Naive B cell (primary cell): ENCODE data around the gene TWIST2. TPM values are rescaled to one million over a fixed set of nuclear protein-coding genes. Genes with fewer than 3 reads are reported as not detected.

Experiments
- ATAC-seq, 2 donors: fragments of 150-1000 bp; cut with Tn5 transposase; 2 replicates each; pipeline ENCODE4 v1.10.0; 2021; ENCODE audit warnings: low read depth in 2 of 2, mild to moderate bottlenecking in 2 of 2, moderate library complexity in 2 of 2
- DNase-seq: peaks from one replicate; pipeline ENCODE4 v3.0.0; 2022
- H3K27ac Mint-ChIP-seq, 6 donors: one replicate each; pipeline ENCODE4 v1.8.0; 2020 to 2022; ENCODE audit warnings: mild to moderate bottlenecking in 6 of 6, mixed read lengths in 6 of 6, moderate library complexity in 5 of 6, inconsistent platforms in 2 of 6
- H3K27me3 Mint-ChIP-seq, 3 donors: one replicate each; pipeline ENCODE4 v1.8.0; 2021 to 2022; ENCODE audit warnings: mixed read lengths in 3 of 3, mild to moderate bottlenecking in 1 of 3
- H3K36me3 Mint-ChIP-seq, 2 donors: one replicate each; pipeline ENCODE4 v1.8.0; 2020 to 2022; ENCODE audit warnings: mixed read lengths in 2 of 2, inconsistent platforms in 1 of 2, mild to moderate bottlenecking in 1 of 2
- H3K4me1 Mint-ChIP-seq, 3 donors: one replicate each; pipeline ENCODE4 v1.8.0; 2020 to 2022; ENCODE audit warnings: mixed read lengths in 3 of 3, inconsistent platforms in 1 of 3, mild to moderate bottlenecking in 1 of 3, moderate library complexity in 1 of 3
- H3K4me3 Mint-ChIP-seq, 8 donors: one replicate each; pipeline ENCODE4 v1.8.0; 2020 to 2022; ENCODE audit warnings: mild to moderate bottlenecking in 8 of 8, mixed read lengths in 8 of 8, moderate library complexity in 8 of 8, inconsistent platforms in 2 of 8
- H3K9me3 Mint-ChIP-seq, 7 donors: one replicate each; pipeline ENCODE4 v1.8.0; 2020 to 2022; ENCODE audit warnings: mixed read lengths in 7 of 7, mild to moderate bottlenecking in 5 of 7, inconsistent platforms in 2 of 7, moderate library complexity in 1 of 7
- polyA plus RNA-seq, 6 donors: library from polyadenylated mRNA; unstranded; fragments of 300-500 nt; fragmentation: Illumina TruSeq; gene quantifications; one replicate each; pipeline ENCODE4 v1.2.3, GENCODE V29; 2021; ENCODE audit warnings: low read depth in 6 of 6

TWIST2 gene
- polyA plus RNA-seq, 6 donors from 2014 or later: not detected

- ATAC-seq: no peak
- Mint-ChIP-seq H3K4me3 (no peak overlapping the region), H3K4me1 (no peaks in the 10 kb centered on the region), H3K36me3 (no peaks in the 10 kb centered on the region), H3K27me3 (peaks cover 43 to 52% (median 44%) of the 10 kb centered on the region in 3 donors), H3K9me3 (peaks cover 3 to 17% (median 12%) of the 10 kb centered on the region in 7 donors), H3K27ac (no peak overlapping the region)
- no peak for DNase-seq
Observed at GRCh38 chr2:238818561-238818960, 29.3 kb upstream of the TWIST2 start.

- Mint-ChIP-seq H3K4me3 (no peak overlapping the region), H3K27ac (no peak overlapping the region), H3K27me3 (peaks cover 34 to 44% (median 40%) of the 10 kb centered on the region in 3 donors), H3K4me1 (no peaks in the 10 kb centered on the region), H3K9me3 (peaks cover 7 to 31% (median 18%) of the 10 kb centered on the region in 7 donors), H3K36me3 (no peaks in the 10 kb centered on the region)
- no peak for DNase-seq
- ATAC-seq: no peak
Observed at GRCh38 chr2:238820197-238820596, 27.7 kb upstream of the TWIST2 start.

- H3K4me3 Mint-ChIP-seq: no peak overlapping the region
- H3K9me3 Mint-ChIP-seq: peaks cover 9 to 36% (median 19%) of the 10 kb centered on the region in 7 donors
- H3K27me3 Mint-ChIP-seq: peaks cover 34 to 44% (median 40%) of the 10 kb centered on the region in 3 donors
- no peak for ATAC-seq
- peaks cover 0 to 5% of the 10 kb centered on the region in 2 donors for H3K36me3 Mint-ChIP-seq
- no peak overlapping the region for H3K27ac Mint-ChIP-seq
- DNase-seq: no peak
- no peaks in the 10 kb centered on the region for H3K4me1 Mint-ChIP-seq
Observed at GRCh38 chr2:238820916-238821315, 27.0 kb upstream of the TWIST2 start.

DNA sequence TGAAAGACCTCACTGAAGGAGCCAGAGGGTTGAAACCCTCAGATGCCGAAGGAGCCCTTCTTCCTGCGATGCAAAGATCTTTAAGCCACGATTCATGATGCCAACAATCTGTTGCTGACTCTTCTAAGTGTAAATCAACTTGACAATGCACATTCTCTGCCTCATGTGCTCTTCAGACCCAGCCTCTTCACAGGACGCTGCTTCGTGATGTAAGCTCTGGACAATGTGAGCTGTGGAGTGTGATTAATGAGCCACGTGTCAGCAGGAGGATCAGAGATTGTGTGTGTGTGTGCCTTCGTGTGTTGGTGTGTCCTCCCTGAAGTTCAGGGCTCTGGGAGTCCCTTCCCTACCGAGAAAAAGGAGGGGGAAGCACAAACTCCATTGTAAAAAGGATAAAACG, 26.5 kb upstream of the TWIST2 start:
- Mint-ChIP-seq H3K36me3 (peaks cover 0 to 5% of the 10 kb centered on the region in 2 donors), H3K27me3 (peaks cover 34 to 45% (median 41%) of the 10 kb centered on the region in 3 donors), H3K27ac (no peak overlapping the region), H3K9me3 (peaks cover 11 to 41% (median 20%) of the 10 kb centered on the region in 7 donors), H3K4me3 (no peak overlapping the region), H3K4me1 (no peaks in the 10 kb centered on the region)
- no peak for ATAC-seq
- no peak for DNase-seq

- DNase-seq: no peak
- Mint-ChIP-seq H3K9me3 (peaks cover 12 to 46% (median 22%) of the 10 kb centered on the region in 7 donors), H3K27ac (no peak overlapping the region), H3K36me3 (peaks cover 0 to 5% of the 10 kb centered on the region in 2 donors), H3K27me3 (peaks cover 35 to 48% (median 38%) of the 10 kb centered on the region in 3 donors), H3K4me1 (no peaks in the 10 kb centered on the region), H3K4me3 (no peak overlapping the region)
- ATAC-seq: no peak
Observed at GRCh38 chr2:238821944-238822670, 25.8 kb upstream of the TWIST2 start.

- Mint-ChIP-seq H3K27me3 (peaks cover 31 to 40% (median 37%) of the 10 kb centered on the region in 3 donors), H3K4me1 (no peaks in the 10 kb centered on the region), H3K4me3 (no peak overlapping the region), H3K9me3 (peaks cover 12 to 55% (median 22%) of the 10 kb centered on the region in 7 donors), H3K27ac (no peak overlapping the region), H3K36me3 (peaks cover 0 to 5% of the 10 kb centered on the region in 2 donors)
- no peak for DNase-seq
- no peak for ATAC-seq
Observed at GRCh38 chr2:238822955-238823354, 24.9 kb upstream of the TWIST2 start.

DNA sequence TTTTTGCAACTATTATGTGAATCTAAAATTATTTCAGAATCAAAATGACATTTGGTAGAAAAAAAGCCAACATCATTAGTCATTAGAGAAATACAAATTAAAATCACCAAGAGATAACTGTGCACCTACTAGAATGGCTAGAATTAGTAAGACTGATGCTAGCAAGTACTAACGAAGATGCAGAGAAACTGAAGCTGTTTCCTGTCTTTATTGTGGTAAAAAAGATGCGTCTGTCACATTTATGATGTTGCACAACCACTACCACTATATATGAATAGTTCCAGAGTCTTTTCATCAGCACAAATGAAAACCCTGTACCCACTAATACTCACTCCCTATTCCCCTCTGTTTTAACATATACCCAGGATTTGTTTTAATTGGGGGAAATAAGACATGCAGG, 16.7 kb upstream of the TWIST2 start:
- H3K4me3 Mint-ChIP-seq: no peak overlapping the region
- H3K27ac Mint-ChIP-seq: no peak overlapping the region
- no peaks in the 10 kb centered on the region for H3K4me1 Mint-ChIP-seq
- peaks cover 4 to 42% (median 34%) of the 10 kb centered on the region in 3 donors for H3K27me3 Mint-ChIP-seq
- no peaks in the 10 kb centered on the region for H3K36me3 Mint-ChIP-seq
- DNase-seq (no peak), ATAC-seq (no peak)
- H3K9me3 Mint-ChIP-seq: peaks cover 1 to 22% (median 7%) of the 10 kb centered on the region in 7 donors

GRCh38 chr2:238834982-238835381, 12.9 kb upstream of the TWIST2 start:
- peaks cover 0 to 3% (median 1%) of the 10 kb centered on the region in 7 donors for H3K9me3 Mint-ChIP-seq
- H3K36me3 Mint-ChIP-seq: no peaks in the 10 kb centered on the region
- no peak for DNase-seq
- no peak for ATAC-seq
- no peak overlapping the region for H3K4me3 Mint-ChIP-seq
- no peaks in the 10 kb centered on the region for H3K4me1 Mint-ChIP-seq
- H3K27me3 Mint-ChIP-seq: peaks cover 7 to 51% (median 45%) of the 10 kb centered on the region in 3 donors
- no peak overlapping the region for H3K27ac Mint-ChIP-seq

DNA sequence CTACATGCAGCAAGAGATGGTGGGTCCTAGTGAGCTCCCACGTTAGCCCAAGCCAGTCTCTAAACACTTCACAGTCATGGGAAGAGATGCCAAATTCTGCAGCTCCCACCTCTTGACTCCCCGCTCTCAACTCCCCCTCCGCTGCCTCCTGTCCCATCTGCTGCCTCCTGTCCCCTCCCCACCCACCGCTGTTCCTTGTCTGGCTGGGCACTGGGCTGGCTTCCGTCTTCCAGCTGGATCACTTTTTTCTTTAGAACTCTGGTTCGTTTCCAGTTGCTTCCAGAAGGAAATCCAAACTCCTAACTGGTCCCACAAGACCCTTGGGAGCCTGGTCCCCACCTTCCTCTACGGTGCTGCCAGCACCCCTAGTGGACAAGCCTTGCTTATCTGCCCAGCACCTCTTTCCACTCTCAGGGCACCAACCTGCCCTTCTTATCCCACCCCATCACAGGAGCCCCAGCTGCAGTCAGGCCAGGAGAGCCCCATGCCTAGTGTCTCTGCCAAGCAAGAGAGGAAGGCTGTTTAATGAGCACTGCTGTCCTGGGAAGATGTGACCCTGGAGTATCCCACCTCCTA, 12.1 kb upstream of the TWIST2 start:
- peaks cover 0 to 3% (median 1%) of the 10 kb centered on the region in 7 donors for H3K9me3 Mint-ChIP-seq
- H3K36me3 Mint-ChIP-seq: no peaks in the 10 kb centered on the region
- peaks cover 7 to 51% (median 48%) of the 10 kb centered on the region in 3 donors for H3K27me3 Mint-ChIP-seq
- H3K4me1 Mint-ChIP-seq: no peaks in the 10 kb centered on the region
- DNase-seq: no peak
- H3K4me3 Mint-ChIP-seq: no peak overlapping the region
- H3K27ac Mint-ChIP-seq: peak overlapping the region in 1 of 6 donors; percentile 28
- ATAC-seq: no peak

DNA sequence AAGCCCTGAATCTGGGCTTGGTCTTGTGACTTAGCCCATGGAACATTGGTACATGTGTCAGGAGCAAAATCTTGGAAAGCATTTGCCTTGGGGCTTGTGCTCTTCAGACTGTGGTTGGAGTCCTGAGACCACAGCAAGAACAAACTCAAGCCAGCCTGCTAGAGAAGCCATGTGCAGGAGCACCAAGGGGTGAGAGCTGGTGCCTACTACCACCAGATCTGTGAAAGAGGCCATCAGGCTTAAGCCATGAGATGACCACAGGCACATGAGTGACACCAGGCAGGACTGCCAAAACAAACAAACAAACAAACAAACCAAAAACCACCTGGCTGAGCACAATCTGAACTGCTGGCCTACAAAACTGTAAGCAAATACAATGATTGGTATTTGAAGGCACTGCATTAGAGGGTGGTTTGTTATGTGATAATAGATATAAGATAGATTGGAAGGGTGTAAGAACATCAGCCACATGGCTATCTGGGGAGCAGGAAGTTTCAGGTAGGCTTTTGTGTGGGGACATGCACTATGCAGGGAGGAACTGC, 9.0 kb upstream of the TWIST2 start:
- Mint-ChIP-seq H3K4me3 (no peak overlapping the region), H3K9me3 (peaks cover 0 to 3% (median 0%) of the 10 kb centered on the region in 7 donors), H3K27ac (no peak overlapping the region), H3K36me3 (no peaks in the 10 kb centered on the region), H3K4me1 (no peaks in the 10 kb centered on the region), H3K27me3 (peaks cover 20 to 59% (median 56%) of the 10 kb centered on the region in 3 donors)
- no peak for DNase-seq
- no peak for ATAC-seq

GRCh38 chr2:238839428-238839827, 8.5 kb upstream of the TWIST2 start:
- H3K27me3 Mint-ChIP-seq: peaks cover 25 to 59% (median 56%) of the 10 kb centered on the region in 3 donors
- H3K27ac Mint-ChIP-seq: no peak overlapping the region
- H3K9me3 Mint-ChIP-seq: peaks cover 0 to 3% (median 0%) of the 10 kb centered on the region in 7 donors
- no peak overlapping the region for H3K4me3 Mint-ChIP-seq
- DNase-seq (no peak), ATAC-seq (no peak)
- H3K4me1 Mint-ChIP-seq: no peaks in the 10 kb centered on the region
- no peaks in the 10 kb centered on the region for H3K36me3 Mint-ChIP-seq

GRCh38 chr2:238841542-238842164, 6.2 kb upstream of the TWIST2 start:
- ATAC-seq: no peak
- no peaks in the 10 kb centered on the region for H3K4me1 Mint-ChIP-seq
- peak overlapping the region in 1 of 6 donors; percentile 50 for H3K27ac Mint-ChIP-seq
- no peak overlapping the region for H3K4me3 Mint-ChIP-seq
- peaks cover 39 to 60% (median 50%) of the 10 kb centered on the region in 3 donors for H3K27me3 Mint-ChIP-seq
- H3K9me3 Mint-ChIP-seq: peaks cover 0 to 3% (median 0%) of the 10 kb centered on the region in 7 donors
- DNase-seq: no peak
- no peaks in the 10 kb centered on the region for H3K36me3 Mint-ChIP-seq

DNA sequence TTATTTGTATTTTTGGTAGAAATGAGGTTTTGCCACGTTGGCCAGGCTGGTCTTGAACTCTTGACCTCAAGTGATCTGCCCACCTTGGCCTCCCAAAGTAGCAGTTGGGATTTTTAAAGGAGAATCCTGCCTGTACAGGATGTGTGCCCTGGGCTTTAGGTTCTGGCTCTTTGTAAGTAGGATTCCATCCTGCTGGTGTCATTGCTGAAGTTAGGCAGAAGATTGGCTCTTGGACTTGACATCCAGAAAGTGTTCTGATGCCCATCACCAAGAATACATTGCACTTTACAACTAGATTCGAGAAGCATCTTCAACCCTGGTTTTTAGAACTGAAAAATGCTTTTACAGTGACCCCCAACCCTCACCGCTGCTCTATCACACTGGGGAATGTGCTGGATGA, 4.4 kb upstream of the TWIST2 start:
- H3K9me3 Mint-ChIP-seq: no peaks in the 10 kb centered on the region
- H3K27me3 Mint-ChIP-seq: peaks cover 35 to 54% (median 41%) of the 10 kb centered on the region in 3 donors
- no peak overlapping the region for H3K27ac Mint-ChIP-seq
- no peak for ATAC-seq
- H3K4me3 Mint-ChIP-seq: no peak overlapping the region
- H3K36me3 Mint-ChIP-seq: no peaks in the 10 kb centered on the region
- H3K4me1 Mint-ChIP-seq: no peaks in the 10 kb centered on the region
- DNase-seq: no peak
